ENCODE data around the gene LARP6. TPM values are rescaled to one million over a fixed set of nuclear protein-coding genes. Genes with fewer than 3 reads are reported as not detected.
A peak's percentile ranks its signal among the peaks of the same experiment; 100 is the strongest.

LARP6 gene
- total RNA-seq, 1 experiment from 2014 or later, result 35.9 TPM

- TF ChIP-seq CTCF (IDR thresholded peaks at IDR 0.05 in 2 of 3, conservative IDR thresholded peaks at IDR 0.05 in 1 of 3; ENCODE audit: borderline replicate concordance in 1 of 3, insufficient read depth in 1 of 3, low read depth in 2 of 3, low read length in 2 of 3) (no peak), SRF (IDR thresholded peaks at IDR 0.05; ENCODE audit: low read depth) (0 out of 2 replicates have a peak, but pooled peaks have one; percentile 2), YY1 (IDR thresholded peaks at IDR 0.05; ENCODE audit: extremely low read depth, insufficient replicate concordance, low read depth, low read length) (peak; percentile 40), RAD21 (IDR thresholded peaks at IDR 0.05; ENCODE audit: low read depth) (no peak), ZFX (IDR thresholded peaks at IDR 0.05) (no peak)
Measured at GRCh38 chr15:70833861-70834765, 19.8 kb downstream of the LARP6 start (continued).

- TF ChIP-seq SRF (IDR thresholded peaks at IDR 0.05; ENCODE audit: low read depth), result 0 out of 2 replicates have a peak, but pooled peaks have one; percentile 9
- no peak for TF ChIP-seq CTCF (IDR thresholded peaks at IDR 0.05 in 2 of 3, conservative IDR thresholded peaks at IDR 0.05 in 1 of 3; ENCODE audit: borderline replicate concordance in 1 of 3, insufficient read depth in 1 of 3, low read depth in 2 of 3, low read length in 2 of 3)
- TF ChIP-seq ZFX (IDR thresholded peaks at IDR 0.05), result no peak
- 0 out of 2 replicates have a peak, but pooled peaks have one; percentile 17 for TF ChIP-seq EGR1 (IDR thresholded peaks at IDR 0.05; ENCODE audit: low read depth)
- TF ChIP-seq FOSL1 (IDR thresholded peaks at IDR 0.05; ENCODE audit: low read depth), result no peak
- ChIA-PET POLR2A (interaction anchor here (0.9 to 1.1 kb wide), 2 partner anchors 13 to 18 kb away, joined by 3 to 4 read pairs; no protein-coding TSS in a partner anchor), CTCF (interaction anchor here (1.1 to 2.3 kb wide), 3 partner anchors 8 to 21 kb away, joined by 3 to 11 read pairs (median 7); no protein-coding TSS in a partner anchor), RAD21 (ENCODE audit: low non-redundant PET in 1 of 2, low total read pairs in 2 of 2, uncharacterized antibody in 2 of 2, unreplicated experiment in 2 of 2) (no interaction called here)
- no TSS peak for BruUV-seq (replicated peaks)
- Histone ChIP-seq H4K20me1 (ENCODE audit: insufficient read depth) (no peaks in the 10 kb centered on the region), H3K9ac (ENCODE audit: low read length) (peak overlapping the region; percentile 28; the same call in 1 of the 2 replicates), H3K9me2 (ENCODE audit: insufficient read depth) (no peaks in the 10 kb centered on the region), H3K9me3 (ENCODE audit: control insufficient read depth in 1 of 2, insufficient read depth in 1 of 2, low read depth in 1 of 2, low read length in 2 of 2) (peaks cover 3 to 5% of the 10 kb centered on the region in 2 experiments; a peak in 2 of 4 replicates), H2AFZ (ENCODE audit: low read depth, low read length, poor library complexity, severe bottlenecking) (peak overlapping the region; percentile 67), H3K79me2 (ENCODE audit: insufficient read depth, low read length) (no peaks in the 10 kb centered on the region), H3K27me3 (ENCODE audit: insufficient read depth, low read length) (no peaks in the 10 kb centered on the region), H3K36me3 (ENCODE audit: control insufficient read depth in 1 of 2, insufficient read depth in 2 of 2, low read length in 2 of 2) (peaks cover 5 to 10% of the 10 kb centered on the region in 2 experiments; a peak in 1 of 4 replicates), H3K4me1 (ENCODE audit: control insufficient read depth in 1 of 2, insufficient read depth in 2 of 2, low read length in 2 of 2) (peaks cover 16 to 22% of the 10 kb centered on the region in 2 experiments), H3K4me2 (ENCODE audit: low read length) (peak overlapping the region; percentile 68), H3K27ac (ENCODE audit: low read depth, low read length) (peak overlapping the region; percentile 82), H3K4me3 (replicated peaks in 1 of 2; ENCODE audit: low read depth in 1 of 2, low read length in 2 of 2) (peak overlapping the region in 1 of 2 experiments; percentile 36; a peak in 2 of 4 replicates)
- DNase-seq (ENCODE audit: low read depth, low spot score) (no peak), ATAC-seq (peak; percentile 21; the same call in 1 of the 2 replicates)
- intact Hi-C loops (cut with micrococcal nuclease), result no loop called here
Measured at GRCh38 chr15:70833422-70833821, 20.5 kb downstream of the LARP6 start.

Measured in HCT116 (cell line).